H9 (cell line): ENCODE results near the gene NKAIN2. TPM values are rescaled to one million over a fixed set of nuclear protein-coding genes. Genes with fewer than 3 reads are reported as not detected.
"Not testable (repeated sequence)": the region's sequence is repeated elsewhere in the genome, so short reads cannot be mapped to it uniquely, and the experiment has no call there.

Source experiments
- DNase-seq: peaks from one replicate; pipeline ENCODE4 v3.0.0-alpha.2; 2017
- H2AFZ ChIP-seq: one replicate; pipeline ENCODE4 v1.6.1; 2013; ENCODE audit warnings: mild to moderate bottlenecking, low read length, control low read depth, moderate library complexity
- H2AK5ac ChIP-seq: 2 replicates; pipeline ENCODE4 v1.6.1; 2013; ENCODE audit warnings: low read length, control low read depth, mixed read lengths; ENCODE audit not compliant: insufficient read length
- H2BK120ac ChIP-seq: one replicate; pipeline ENCODE4 v1.6.1; 2013; ENCODE audit warnings: low read depth, mild to moderate bottlenecking, low read length, control low read depth, inconsistent platforms; ENCODE audit not compliant: poor library complexity, severe bottlenecking
- H2BK12ac ChIP-seq: 2 replicates; pipeline ENCODE4 v1.6.1; 2013; ENCODE audit warnings: low read length, control low read depth, mixed read lengths, low read depth; ENCODE audit not compliant: insufficient read length
- H2BK15ac ChIP-seq: 2 replicates; pipeline ENCODE4 v1.6.1; 2013; ENCODE audit warnings: low read depth, low read length, control low read depth
- H2BK20ac ChIP-seq: one replicate; pipeline ENCODE4 v1.6.1; 2013; ENCODE audit warnings: low read depth, mild to moderate bottlenecking, low read length, control low read depth, inconsistent platforms; ENCODE audit not compliant: poor library complexity, severe bottlenecking
- H2BK5ac ChIP-seq: 2 replicates; pipeline ENCODE4 v1.6.1; 2013; ENCODE audit warnings: low read length, control low read depth, mixed read lengths; ENCODE audit not compliant: insufficient read length
- H3K14ac ChIP-seq: 2 replicates; pipeline ENCODE4 v1.6.1; 2013; ENCODE audit warnings: low read length, control low read depth; ENCODE audit not compliant: insufficient read depth
- H3K18ac ChIP-seq: 2 replicates; pipeline ENCODE4 v1.6.1; 2013; ENCODE audit warnings: low read depth, mild to moderate bottlenecking, mixed read lengths, low read length, control low read depth; ENCODE audit not compliant: insufficient read length
- H3K23ac ChIP-seq: 2 replicates; pipeline ENCODE4 v1.6.1; 2013; ENCODE audit warnings: low read length, control low read depth, mixed read lengths, low read depth; ENCODE audit not compliant: insufficient read length
- H3K23me2 ChIP-seq: 2 replicates; pipeline ENCODE4 v1.6.1; 2013; ENCODE audit warnings: low read depth, mild to moderate bottlenecking, mixed read lengths, low read length, control low read depth; ENCODE audit not compliant: insufficient read length, poor library complexity, severe bottlenecking
- H3K27ac ChIP-seq: 2 replicates; pipeline ENCODE4 v1.5.1; 2013; ENCODE audit warnings: low read length, control low read depth, mixed read lengths, low read depth; ENCODE audit not compliant: insufficient read length
- H3K27me3 ChIP-seq: 2 replicates; pipeline ENCODE4 v1.6.1; 2013; ENCODE audit warnings: low read length, control low read depth, inconsistent platforms; ENCODE audit not compliant: insufficient read depth
- H3K4ac ChIP-seq: 2 replicates; pipeline ENCODE4 v1.6.1; 2013; ENCODE audit warnings: low read depth, mild to moderate bottlenecking, control low read depth, inconsistent platforms, low read length, moderate library complexity
- H3K4me1 ChIP-seq: 2 replicates; pipeline ENCODE4 v1.6.1; 2013; ENCODE audit warnings: low read length, control low read depth, inconsistent platforms; ENCODE audit not compliant: insufficient read depth
- H3K4me2 ChIP-seq: 2 replicates; pipeline ENCODE4 v1.6.1; 2013; ENCODE audit warnings: low read length, control low read depth, mixed read lengths; ENCODE audit not compliant: insufficient read length, insufficient read depth
- H3K56ac ChIP-seq: 2 replicates; pipeline ENCODE4 v1.6.1; 2013; ENCODE audit warnings: low read depth, mild to moderate bottlenecking, mixed read lengths, low read length, control low read depth; ENCODE audit not compliant: insufficient read length
- H3K79me1 ChIP-seq: 2 replicates; pipeline ENCODE4 v1.6.1; 2013; ENCODE audit warnings: low read depth, mild to moderate bottlenecking, moderate library complexity, low read length, control low read depth, inconsistent platforms; ENCODE audit not compliant: insufficient read depth, poor library complexity, severe bottlenecking
- H3K79me2 ChIP-seq: 2 replicates; pipeline ENCODE4 v1.6.1; 2013; ENCODE audit warnings: low read length, control low read depth, inconsistent platforms; ENCODE audit not compliant: insufficient read depth
- H3K9ac ChIP-seq: 2 replicates; pipeline ENCODE4 v1.6.1; 2013; ENCODE audit warnings: low read length, control low read depth, mixed read lengths; ENCODE audit not compliant: insufficient read length; ENCODE audit errors: extremely low read depth
- H3K9me3 ChIP-seq: one replicate; pipeline ENCODE4 v1.6.1; 2013; ENCODE audit warnings: low read depth, low read length, inconsistent platforms; ENCODE audit not compliant: control insufficient read depth
- H3T11ph ChIP-seq: one replicate; pipeline ENCODE4 v1.6.1; 2013; ENCODE audit warnings: mild to moderate bottlenecking, low read length, control low read depth, inconsistent platforms
- H4K20me1 ChIP-seq: one replicate; pipeline ENCODE4 v1.6.1; 2013; ENCODE audit not compliant: control insufficient read depth, insufficient read length, insufficient read depth
- H4K5ac ChIP-seq: 2 replicates; pipeline ENCODE4 v1.6.1; 2013; ENCODE audit warnings: low read depth, mild to moderate bottlenecking, mixed read lengths, low read length, control low read depth; ENCODE audit not compliant: insufficient read length
- H4K8ac ChIP-seq: replicated peaks from 2 replicates; pipeline ENCODE4 v1.6.1; 2013; ENCODE audit warnings: low read length, control low read depth, mixed read lengths, low read depth; ENCODE audit not compliant: insufficient read length
- H4K91ac ChIP-seq: 2 replicates; pipeline ENCODE4 v1.6.1; 2013; ENCODE audit warnings: low read depth, mild to moderate bottlenecking, moderate library complexity, mixed read lengths, low read length, control low read depth; ENCODE audit not compliant: insufficient read length
- H3K27ac Mint-ChIP-seq, 3 experiments: 2 replicates in 2 of 3; 3 replicates in 1 of 3; pipeline ENCODE4 v1.8.0; 2020 to 2021; ENCODE audit warnings: mixed read lengths in 3 of 3, mild to moderate bottlenecking in 1 of 3, moderate library complexity in 1 of 3
- H3K27me3 Mint-ChIP-seq: 2 replicates; pipeline ENCODE4 v1.8.0; 2021; ENCODE audit warnings: low read depth, mild to moderate bottlenecking, moderate library complexity, mixed read lengths
- H3K36me3 Mint-ChIP-seq, 3 experiments: 2 replicates in 2 of 3; 3 replicates in 1 of 3; pipeline ENCODE4 v1.8.0; 2020 to 2021; ENCODE audit warnings: low read depth in 3 of 3, mixed read lengths in 3 of 3; ENCODE audit not compliant: insufficient read depth in 1 of 3
- H3K4me1 Mint-ChIP-seq, 2 experiments: 2 replicates each; pipeline ENCODE4 v1.8.0; 2020; ENCODE audit warnings: mixed read lengths in 2 of 2
- H3K4me3 Mint-ChIP-seq, 2 experiments: 2 replicates in 1 of 2; 3 replicates in 1 of 2; pipeline ENCODE4 v1.8.0; 2020 to 2021; ENCODE audit warnings: mild to moderate bottlenecking in 2 of 2, mixed read lengths in 2 of 2, moderate library complexity in 1 of 2
- H3K9me3 Mint-ChIP-seq, 2 experiments: 2 replicates in 1 of 2; 3 replicates in 1 of 2; pipeline ENCODE4 v1.8.0; 2020; ENCODE audit warnings: mild to moderate bottlenecking in 2 of 2, mixed read lengths in 2 of 2, moderate library complexity in 1 of 2
- CTCF ChIP-seq: fragments of 200-600 bp; sonication (generic); conservative IDR thresholded peaks from 3 replicates; pipeline ENCODE4 v1.8.0; 2021; ENCODE audit warnings: antibody characterized with exemption, mild to moderate bottlenecking
- WGBS: extraction: QIAGEN DNeasy Blood & Tissue Kit; methylation state at CpG from one replicate; pipeline ENCODE4 v1.1.7; 2013; ENCODE audit warnings: missing lambda C conversion rate, low lambda C conversion rate, mixed read lengths; ENCODE audit not compliant: insufficient read length; ENCODE audit errors: extremely low coverage; 5-methylcytosine and 5-hydroxymethylcytosine counted together
- total RNA-seq: library from RNA; stranded (reverse); gene quantifications from 2 replicates; pipeline ENCODE4 v1.2.1, GENCODE V29; 2021

Gene NKAIN2
- total RNA-seq, 1 experiment from 2014 or later = 0.17 TPM

DNA sequence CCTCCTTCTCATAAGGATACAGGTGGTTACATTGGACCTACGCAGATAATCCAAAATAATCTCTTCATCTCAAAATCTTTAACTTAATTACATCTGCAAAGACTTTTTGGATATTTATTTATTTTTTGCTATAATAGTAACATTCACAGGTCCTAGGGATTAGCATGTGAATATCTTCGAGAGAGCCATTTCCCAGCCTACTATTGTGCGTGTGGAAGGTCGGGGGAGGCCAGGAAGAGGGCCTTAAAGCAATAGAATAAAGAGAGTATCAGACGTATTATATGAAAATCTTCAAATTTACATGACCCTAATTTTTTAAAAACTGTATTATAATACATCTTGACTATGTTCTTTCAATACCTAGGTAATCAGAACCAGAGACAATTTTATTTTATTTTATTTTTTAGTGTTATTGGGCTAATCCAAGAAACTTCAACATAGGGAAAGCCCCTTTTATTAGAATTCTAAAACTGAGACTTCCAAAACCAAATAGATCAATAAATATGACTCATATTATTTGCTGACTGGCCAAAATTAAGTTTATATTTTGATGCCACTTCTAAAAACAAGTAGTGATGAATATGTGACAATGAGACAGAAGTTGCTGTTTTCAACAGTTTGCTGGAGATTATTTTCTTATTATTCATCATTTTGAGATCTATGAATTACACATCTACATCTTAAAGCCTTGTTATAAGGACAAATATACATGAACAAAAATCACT, 536.1 kb downstream of the NKAIN2 start:
- Histone ChIP-seq H3K4me2 (no peak overlapping the region), H3K79me1 (no peaks in the 10 kb centered on the region), H4K5ac (no peak overlapping the region), H3K27me3 (no peaks in the 10 kb centered on the region), H3K23ac (no peak overlapping the region), H3K79me2 (no peaks in the 10 kb centered on the region), H3K4me1 (no peaks in the 10 kb centered on the region), H2BK120ac (no peak overlapping the region), H2BK12ac (no peak overlapping the region), H4K8ac (no peak overlapping the region), H2BK5ac (no peak overlapping the region), H3K9me3 (no peaks in the 10 kb centered on the region), H3T11ph (no peak overlapping the region), H4K20me1 (no peaks in the 10 kb centered on the region), H3K9ac (no peak overlapping the region), H2AK5ac (no peak overlapping the region), H3K27ac (no peak overlapping the region), H3K18ac (no peak overlapping the region), H2AFZ (no peak overlapping the region), H2BK20ac (no peak overlapping the region), H4K91ac (no peak overlapping the region), H3K56ac (no peak overlapping the region), H3K14ac (no peak overlapping the region), H2BK15ac (no peak overlapping the region), H3K23me2 (no peaks in the 10 kb centered on the region), H3K4ac (no peak overlapping the region)
- no peak for TF ChIP-seq CTCF
- Mint-ChIP-seq H3K4me1 (peaks cover 13 to 17% of the 10 kb centered on the region in 2 experiments), H3K27me3 (no peaks in the 10 kb centered on the region), H3K4me3 (no peak overlapping the region), H3K36me3 (no peaks in the 10 kb centered on the region; a peak in 1 of 7 replicates), H3K27ac (no peak overlapping the region), H3K9me3 (peaks cover 0 to 2% of the 10 kb centered on the region in 2 experiments; a peak in 2 of 5 replicates)
- no peak for DNase-seq
- WGBS = no CpG with 5 or more reads among the region's 5 CpGs

GRCh38 chr6:124348339-124348738, 544.7 kb downstream of the NKAIN2 start:
- H2AK5ac ChIP-seq, H3K4me3 Mint-ChIP-seq, H3K4ac ChIP-seq, H3K14ac ChIP-seq, H3K9ac ChIP-seq, H3K79me2 ChIP-seq, H3K27ac ChIP-seq, H3K18ac ChIP-seq, H2BK12ac ChIP-seq, H3K23me2 ChIP-seq, H3K27me3 ChIP-seq, H2AFZ ChIP-seq, H4K20me1 ChIP-seq, H4K8ac ChIP-seq, H3K79me1 ChIP-seq, H4K5ac ChIP-seq, H2BK5ac ChIP-seq, H3T11ph ChIP-seq, H3K4me2 ChIP-seq, H2BK15ac ChIP-seq, H3K4me1 ChIP-seq, H2BK20ac ChIP-seq, H4K91ac ChIP-seq, H3K23ac ChIP-seq, H3K27me3 Mint-ChIP-seq, DNase-seq, H3K27ac Mint-ChIP-seq, H3K56ac ChIP-seq, H3K4me1 Mint-ChIP-seq, H3K9me3 ChIP-seq, H2BK120ac ChIP-seq: not testable (repeated sequence)
- WGBS = no CpG with 5 or more reads among the region's 6 CpGs
- Mint-ChIP-seq H3K36me3 (peaks cover 7 to 12% (median 9%) of the 10 kb centered on the region in 3 experiments; a peak in 5 of 7 replicates), H3K9me3 (peaks cover 11 to 13% of the 10 kb centered on the region in 2 experiments; a peak in 4 of 5 replicates)
